AG09309 (cell line): ENCODE results near the gene POLR3G.
A peak's percentile ranks its signal among the peaks of the same experiment; 100 is the strongest.

Experiments used
- DNase-seq: peaks from one replicate; pipeline ENCODE4 v3.0.0-alpha.2; 2010; ENCODE audit warnings: low read depth
- H3K4me3 ChIP-seq: 2 replicates; pipeline ENCODE4 v1.5.1; 2011; ENCODE audit warnings: mild to moderate bottlenecking, low read depth, low read length, moderate library complexity; ENCODE audit not compliant: control insufficient read depth
- CTCF ChIP-seq: IDR thresholded peaks from 2 replicates; pipeline ENCODE4 v1.5.1; 2011; ENCODE audit warnings: mild to moderate bottlenecking, low read depth, low read length, inconsistent platforms; ENCODE audit not compliant: insufficient read depth, control insufficient read depth; ENCODE audit errors: missing control alignments

POLR3G gene

GRCh38 chr5:90519081-90519480, 44.4 kb downstream of the POLR3G start:
- TF ChIP-seq CTCF: no peak
- no peak overlapping the region for H3K4me3 ChIP-seq
- DNase-seq: no peak

GRCh38 chr5:90528601-90529193, 54.0 kb downstream of the POLR3G start:
- no peak for TF ChIP-seq CTCF
- peak; percentile 1 for DNase-seq
- H3K4me3 ChIP-seq: peak overlapping the region; percentile 93

GRCh38 chr5:90529194-90529938, 54.7 kb downstream of the POLR3G start, which contains the start of gene LYSMD3:
Gene LYSMD3, minus strand, starts transcription at chr5:90529584. Its CDS starts 4,295 bp downstream, at chr5:90525289.
- peak; percentile 84 for DNase-seq
- TF ChIP-seq CTCF: no peak
- peak within 1 kb of the TSS; percentile 93 for H3K4me3 ChIP-seq

GRCh38 chr5:90529939-90530677, 55.4 kb downstream of the POLR3G start:
- DNase-seq: peak; percentile 51
- TF ChIP-seq CTCF: peak; percentile 80
- peak overlapping the region; percentile 93 for H3K4me3 ChIP-seq

GRCh38 chr5:90530736-90531487, 56.2 kb downstream of the POLR3G start:
- DNase-seq: no peak
- no peak overlapping the region for H3K4me3 ChIP-seq
- no peak for TF ChIP-seq CTCF

- no peak overlapping the region for H3K4me3 ChIP-seq
- no peak for DNase-seq
- no peak for TF ChIP-seq CTCF
Observed at GRCh38 chr5:90533794-90534193, 59.1 kb downstream of the POLR3G start.
